DOHH2 (cell line): Measurements from ENCODE around the gene TKT.

Experiments
- CTCF ChIP-seq: fragments of 200-600 bp; sonication (generic); IDR thresholded peaks from one replicate; pipeline ENCODE4 v1.5.1; 2014; ENCODE audit warnings: antibody characterized with exemption, mild to moderate bottlenecking, low read depth, low read length; ENCODE audit not compliant: poor library complexity, severe bottlenecking
- EZH2phosphoT487 ChIP-seq: fragments of 200-600 bp; sonication (generic); IDR thresholded peaks from 2 replicates; pipeline ENCODE4 v1.6.1; 2017; ENCODE audit warnings: borderline replicate concordance, mild to moderate bottlenecking, antibody characterized with exemption, low read length, moderate library complexity, mixed read lengths

GRCh38 chr3:53250453-53250852, 5.4 kb downstream of the TKT start:
- TF ChIP-seq EZH2phosphoT487 = no peak
- no peak for TF ChIP-seq CTCF
